Activated CD4-positive, alpha-beta T cell treated with anti-CD3 and anti-CD28 coated beads for 48 hours (primary cell): ENCODE results near the gene CYP39A1.

Experiments used
- DNase-seq: peaks from one replicate; pipeline ENCODE4 v3.0.0-alpha.2; 2020

The CYP39A1 gene, protein sequence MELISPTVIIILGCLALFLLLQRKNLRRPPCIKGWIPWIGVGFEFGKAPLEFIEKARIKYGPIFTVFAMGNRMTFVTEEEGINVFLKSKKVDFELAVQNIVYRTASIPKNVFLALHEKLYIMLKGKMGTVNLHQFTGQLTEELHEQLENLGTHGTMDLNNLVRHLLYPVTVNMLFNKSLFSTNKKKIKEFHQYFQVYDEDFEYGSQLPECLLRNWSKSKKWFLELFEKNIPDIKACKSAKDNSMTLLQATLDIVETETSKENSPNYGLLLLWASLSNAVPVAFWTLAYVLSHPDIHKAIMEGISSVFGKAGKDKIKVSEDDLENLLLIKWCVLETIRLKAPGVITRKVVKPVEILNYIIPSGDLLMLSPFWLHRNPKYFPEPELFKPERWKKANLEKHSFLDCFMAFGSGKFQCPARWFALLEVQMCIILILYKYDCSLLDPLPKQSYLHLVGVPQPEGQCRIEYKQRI

DNA sequence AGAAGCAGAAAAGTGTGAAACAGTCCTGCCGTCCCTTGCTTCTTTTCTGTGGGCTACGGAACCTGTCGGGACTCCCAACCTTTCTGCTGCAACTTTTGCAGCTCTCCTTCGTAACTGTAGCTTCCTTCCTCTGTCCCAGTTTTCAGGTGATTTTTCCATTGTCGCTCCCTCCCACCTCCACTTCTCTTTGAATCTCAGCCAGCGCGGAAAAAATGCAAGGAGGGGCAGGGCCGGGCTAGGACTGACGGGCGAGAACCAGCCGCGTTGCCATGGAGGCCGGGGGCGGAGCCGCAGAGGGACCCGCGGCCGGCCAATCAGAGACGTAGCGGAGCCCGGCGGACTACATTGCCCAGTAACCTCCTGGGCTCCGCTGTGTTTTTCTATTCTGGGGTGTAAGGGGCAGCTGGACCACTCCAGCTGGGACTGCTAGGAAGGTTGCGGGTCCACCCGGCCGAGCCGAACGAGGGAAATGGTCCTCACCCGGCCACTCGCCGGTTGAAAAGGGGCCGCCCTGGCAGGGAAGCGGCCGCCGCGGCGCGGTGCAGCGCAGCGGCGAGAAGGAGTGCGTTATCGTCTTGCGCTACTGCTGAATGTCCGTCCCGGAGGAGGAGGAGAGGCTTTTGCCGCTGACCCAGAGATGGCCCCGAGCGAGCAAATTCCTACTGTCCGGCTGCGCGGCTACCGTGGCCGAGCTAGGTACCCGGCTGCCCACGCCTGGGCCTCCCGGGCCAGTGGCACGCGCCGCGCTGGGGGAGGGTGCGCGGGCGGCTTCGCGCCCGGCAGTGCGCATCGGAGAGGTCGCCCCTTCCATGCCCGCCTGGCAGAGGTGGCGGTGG is at the start of gene CYP39A1, which contains the start of gene SLC25A27:
Gene CYP39A1 (minus strand): TSS at position 216 of the 836 bp plus-strand sequence. CDS start 236 bp downstream, outside the sequence.
Gene SLC25A27 (plus strand): TSS at position 373 of the 836 bp plus-strand sequence. CDS start 218 bp downstream, at position 591.
- DNase-seq, result peak; percentile 89

DNA sequence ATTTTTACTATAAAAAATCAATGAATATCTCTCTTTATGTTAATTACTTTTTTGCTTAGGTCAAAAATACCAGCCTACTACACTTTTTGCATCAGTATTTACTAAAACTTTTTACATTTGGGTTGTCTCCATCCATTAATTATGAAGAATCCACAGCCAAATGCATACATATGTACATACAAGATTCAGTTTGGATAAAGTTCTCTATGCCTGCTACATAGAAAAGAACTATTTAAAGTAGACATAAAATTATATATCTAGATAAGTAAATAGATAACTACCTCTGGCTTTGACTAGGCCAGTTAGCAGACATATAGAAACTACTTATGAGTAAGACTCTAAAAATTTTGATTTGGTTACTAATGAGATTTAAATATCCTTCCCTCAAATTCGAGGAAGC is 47.4 kb upstream of the CYP39A1 start:
- no peak for DNase-seq

DNA sequence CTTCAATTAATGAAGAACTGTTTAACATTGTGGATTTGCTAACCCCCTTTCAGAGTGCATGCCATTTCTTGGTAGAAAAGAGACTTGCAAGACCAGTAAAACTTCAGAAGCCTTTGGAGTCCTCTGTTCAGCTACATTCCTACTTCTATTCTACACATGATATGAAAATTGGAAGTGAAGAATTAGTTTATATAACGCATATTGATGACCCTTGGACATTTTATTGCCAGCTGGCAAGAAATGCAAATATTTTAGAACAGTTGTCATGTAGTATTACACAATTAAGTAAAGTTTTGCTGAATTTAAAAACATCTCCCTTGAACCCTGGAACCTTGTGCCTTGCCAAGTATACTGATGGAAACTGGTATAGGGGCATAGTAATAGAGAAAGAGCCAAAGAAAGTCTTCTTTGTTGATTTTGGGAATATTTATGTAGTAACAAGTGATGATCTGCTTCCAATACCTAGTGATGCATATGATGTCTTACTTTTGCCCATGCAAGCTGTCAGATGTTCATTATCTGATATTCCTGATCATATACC is 38.4 kb upstream of the CYP39A1 start:
- DNase-seq, result no peak

DNA sequence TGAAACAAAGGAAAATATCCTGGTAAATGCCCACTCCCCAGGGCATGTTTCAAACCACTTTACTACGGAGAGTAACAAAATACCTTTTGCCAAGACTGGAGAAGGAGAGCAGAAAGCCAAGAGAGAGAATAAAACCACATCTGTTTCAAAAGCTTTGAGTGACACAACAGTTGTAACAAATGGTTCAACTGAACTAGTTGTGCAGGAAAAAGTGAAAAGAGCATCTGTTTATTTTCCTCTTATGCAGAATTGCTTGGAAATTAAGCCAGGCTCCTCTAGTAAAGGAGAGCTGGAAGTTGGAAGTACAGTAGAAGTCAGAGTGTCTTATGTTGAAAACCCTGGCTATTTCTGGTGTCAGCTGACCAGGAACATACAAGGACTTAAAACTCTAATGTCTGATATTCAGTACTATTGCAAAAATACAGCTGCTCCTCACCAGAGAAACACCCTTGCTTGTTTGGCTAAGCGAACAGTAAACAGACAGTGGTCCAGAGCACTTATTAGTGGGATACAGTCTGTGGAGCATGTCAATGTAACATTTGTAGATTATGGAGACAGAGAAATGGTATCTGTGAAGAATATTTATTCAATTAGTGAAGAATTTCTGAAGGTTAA is 37.6 kb upstream of the CYP39A1 start:
- no peak for DNase-seq

DNA sequence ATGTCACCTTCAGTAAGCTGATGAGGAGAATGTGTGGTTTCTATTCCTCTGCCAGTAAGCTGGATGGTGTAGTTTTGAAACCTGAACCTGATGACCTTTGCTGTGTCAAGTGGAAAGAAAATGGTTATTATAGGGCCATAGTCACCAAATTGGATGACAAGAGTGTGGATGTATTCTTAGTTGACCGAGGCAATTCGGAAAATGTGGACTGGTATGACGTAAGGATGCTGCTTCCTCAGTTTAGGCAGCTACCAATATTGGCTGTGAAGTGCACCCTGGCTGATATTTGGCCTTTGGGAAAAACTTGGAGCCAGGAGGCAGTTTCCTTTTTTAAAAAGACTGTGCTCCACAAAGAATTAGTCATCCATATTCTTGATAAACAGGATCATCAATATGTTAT is 37.0 kb upstream of the CYP39A1 start:
- DNase-seq, result no peak

DNA sequence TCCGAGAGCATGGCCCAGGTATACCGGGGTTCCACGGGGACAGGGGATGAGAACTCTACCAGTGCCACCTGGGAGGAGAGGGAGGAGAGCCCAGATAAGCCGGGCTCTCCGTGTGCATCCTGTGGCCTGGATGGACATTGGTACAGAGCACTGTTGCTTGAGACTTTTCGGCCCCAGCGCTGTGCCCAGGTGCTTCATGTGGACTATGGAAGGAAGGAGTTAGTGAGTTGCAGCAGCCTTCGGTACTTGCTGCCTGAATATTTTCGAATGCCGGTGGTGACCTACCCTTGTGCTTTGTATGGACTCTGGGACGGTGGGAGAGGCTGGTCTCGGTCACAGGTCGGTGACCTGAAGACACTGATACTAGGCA is 36.3 kb upstream of the CYP39A1 start:
- no peak for DNase-seq

DNA sequence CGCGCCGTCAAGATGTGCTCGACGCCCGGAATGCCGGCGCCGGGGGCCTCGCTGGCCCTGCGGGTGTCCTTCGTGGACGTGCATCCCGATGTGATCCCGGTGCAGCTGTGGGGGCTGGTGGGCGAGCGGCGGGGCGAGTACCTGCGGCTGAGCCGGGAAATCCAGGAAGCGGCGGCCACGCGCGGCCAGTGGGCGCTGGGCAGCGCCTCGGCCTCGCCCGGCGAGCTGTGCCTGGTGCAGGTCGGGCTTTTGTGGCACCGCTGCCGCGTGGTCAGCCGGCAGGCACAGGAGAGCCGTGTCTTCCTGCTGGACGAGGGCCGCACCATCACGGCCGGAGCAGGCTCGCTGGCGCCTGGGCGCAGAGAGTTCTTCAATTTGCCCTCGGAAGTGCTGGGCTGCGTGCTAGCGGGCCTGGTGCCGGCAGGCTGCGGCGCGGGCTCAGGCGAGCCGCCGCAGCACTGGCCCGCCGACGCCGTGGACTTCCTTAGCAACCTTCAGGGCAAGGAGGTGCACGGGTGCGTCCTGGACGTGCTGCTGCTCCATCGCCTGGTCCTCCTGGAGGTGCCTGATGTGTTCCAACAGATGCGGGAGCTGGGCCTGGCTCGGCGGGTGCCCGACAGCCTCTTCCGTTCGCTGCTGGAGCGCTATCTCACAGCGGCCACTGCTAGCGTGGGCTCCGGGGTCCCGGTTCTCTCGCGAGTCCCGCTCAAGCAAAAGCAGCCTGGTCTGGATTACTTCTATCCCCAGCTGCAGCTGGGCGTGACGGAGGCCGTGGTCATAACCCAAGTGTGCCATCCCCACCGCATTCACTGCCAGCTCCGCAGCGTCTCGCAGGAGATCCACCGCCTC is 35.7 kb upstream of the CYP39A1 start:
- DNase-seq, result no peak

DNA sequence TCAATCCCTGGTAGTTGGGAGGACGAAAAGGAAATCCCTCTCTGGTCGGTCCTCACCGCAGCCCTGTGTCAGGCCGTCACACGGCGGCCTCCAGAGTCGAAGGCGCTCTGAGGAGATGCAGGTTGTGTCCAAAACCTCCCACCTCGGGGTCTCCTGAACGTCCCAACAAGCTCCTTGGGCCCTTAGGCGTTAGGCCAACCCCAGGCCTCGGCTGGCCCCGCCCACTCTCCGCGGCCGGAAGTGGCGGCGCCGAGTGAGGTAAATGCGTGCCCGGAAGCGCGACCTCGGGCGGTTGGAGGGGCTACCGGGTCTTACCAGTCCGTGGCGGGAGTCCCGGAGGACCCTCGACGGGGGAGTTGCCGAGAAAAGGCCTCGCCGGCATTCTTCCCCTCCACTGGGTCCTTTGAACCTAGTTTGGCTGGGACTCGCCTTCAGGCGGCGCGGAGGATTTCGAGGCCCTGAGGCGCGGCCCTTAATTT is 35.0 kb upstream of the CYP39A1 start, which contains the start of gene TDRD6:
Gene TDRD6 (plus strand): TSS at position 267 of the 479 bp plus-strand sequence. CDS start 244 bp downstream, outside the sequence.
- no peak for DNase-seq

DNA sequence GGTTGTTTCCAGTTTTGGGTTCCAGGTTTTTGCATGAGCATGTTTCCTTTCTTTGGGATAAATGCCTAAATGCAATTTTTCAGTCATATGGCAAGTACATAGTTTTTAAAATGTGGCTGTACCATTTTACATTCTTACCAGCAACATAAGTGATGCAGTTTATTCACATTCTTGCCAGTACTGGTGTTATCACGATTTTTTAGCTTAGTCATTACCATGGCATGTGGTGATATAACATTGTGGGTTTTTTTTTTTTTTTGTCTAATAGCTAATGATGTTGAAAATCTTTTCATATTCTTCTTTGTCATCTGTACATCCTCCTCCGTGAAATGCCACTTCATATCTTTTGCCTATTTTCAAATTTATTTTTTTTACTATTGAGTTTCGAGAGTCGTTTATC is 32.2 kb upstream of the CYP39A1 start:
- no peak for DNase-seq

DNA sequence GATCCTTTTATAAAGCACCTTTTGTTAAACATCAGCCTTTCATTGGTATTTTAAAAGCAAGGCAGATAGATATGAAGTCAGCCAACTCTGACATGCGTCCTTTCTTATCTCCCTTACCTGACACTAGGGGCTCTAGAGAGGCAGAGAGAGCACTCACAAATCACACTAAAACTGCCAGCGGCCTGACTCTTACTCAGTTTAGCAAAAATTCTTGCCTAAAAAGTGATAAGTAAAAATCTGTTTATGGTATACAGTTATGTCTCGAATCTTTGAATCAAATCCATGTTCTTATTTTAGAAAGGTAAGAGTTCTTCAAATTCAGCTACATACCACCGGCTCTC is 24.7 kb upstream of the CYP39A1 start:
- DNase-seq, result no peak

DNA sequence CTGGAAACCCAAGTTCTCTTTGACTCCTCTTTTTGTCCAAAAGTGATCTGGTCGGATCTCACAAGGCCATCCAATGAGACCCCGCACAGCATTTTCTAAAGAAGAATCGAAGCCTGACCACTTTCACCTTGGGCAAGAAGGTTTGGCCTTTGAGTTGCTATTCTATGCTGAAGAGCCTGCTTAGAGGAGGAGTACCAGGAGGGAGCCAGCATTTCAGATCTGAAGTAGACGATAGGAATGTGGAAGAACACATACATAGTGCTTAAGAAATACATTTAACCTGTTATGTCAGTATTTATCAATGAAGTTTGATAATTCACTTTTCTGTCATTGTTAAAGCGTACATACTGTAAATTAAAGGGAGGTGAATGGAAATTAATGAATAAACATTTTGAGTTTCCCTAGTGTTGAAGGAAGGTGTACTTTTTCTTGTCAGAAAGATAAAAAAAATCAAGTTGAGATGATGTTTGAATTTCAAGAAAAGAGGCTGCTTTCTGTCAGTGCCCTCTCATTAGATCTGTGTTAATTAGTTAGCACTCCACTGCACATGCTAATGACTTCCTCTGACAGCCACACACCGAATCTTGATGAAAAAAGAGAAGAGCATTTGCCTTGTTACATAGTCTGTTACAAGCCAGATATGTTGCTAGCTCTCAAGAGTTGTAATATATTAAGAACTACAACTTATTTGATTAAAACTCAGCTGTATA is 24.1 kb upstream of the CYP39A1 start:
- no peak for DNase-seq

DNA sequence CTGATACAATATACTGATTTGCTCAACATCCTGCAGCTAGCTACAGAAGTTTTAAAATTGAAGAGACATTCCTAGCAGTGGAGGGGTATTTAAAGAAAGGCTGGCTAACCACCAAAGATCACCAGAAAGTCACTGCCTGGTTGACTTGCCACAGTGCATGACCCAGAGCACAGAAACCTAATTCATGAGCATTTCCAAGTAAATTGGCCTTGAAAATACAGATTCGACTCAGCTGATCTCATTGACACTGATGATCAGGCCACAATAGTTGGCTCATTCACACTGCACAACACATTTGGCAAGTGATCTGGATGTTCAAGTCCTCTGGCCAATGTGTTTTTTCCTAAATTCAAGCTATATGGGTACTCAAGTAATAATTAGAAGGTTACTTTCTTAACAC is 21.8 kb upstream of the CYP39A1 start:
- no peak for DNase-seq

DNA sequence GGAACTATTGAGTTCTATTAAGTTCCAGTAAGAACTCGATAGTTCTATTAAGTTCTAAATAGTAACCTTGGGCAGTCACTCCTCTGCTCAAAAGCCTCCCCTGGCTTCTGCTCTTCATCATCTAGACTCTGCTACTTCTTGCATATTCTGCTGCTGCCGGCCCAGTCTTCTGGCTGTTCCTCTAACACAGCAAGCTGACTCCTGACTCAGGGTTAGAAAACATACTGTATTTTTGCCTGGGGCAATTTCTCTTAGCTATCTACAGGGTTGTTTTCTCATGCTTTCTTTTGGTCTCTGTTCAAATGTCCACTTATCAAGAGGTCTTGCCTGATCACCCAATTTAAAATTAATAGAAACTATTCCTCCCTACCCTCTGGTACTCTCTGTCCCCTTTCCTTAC is 14.8 kb upstream of the CYP39A1 start:
- no peak for DNase-seq

DNA sequence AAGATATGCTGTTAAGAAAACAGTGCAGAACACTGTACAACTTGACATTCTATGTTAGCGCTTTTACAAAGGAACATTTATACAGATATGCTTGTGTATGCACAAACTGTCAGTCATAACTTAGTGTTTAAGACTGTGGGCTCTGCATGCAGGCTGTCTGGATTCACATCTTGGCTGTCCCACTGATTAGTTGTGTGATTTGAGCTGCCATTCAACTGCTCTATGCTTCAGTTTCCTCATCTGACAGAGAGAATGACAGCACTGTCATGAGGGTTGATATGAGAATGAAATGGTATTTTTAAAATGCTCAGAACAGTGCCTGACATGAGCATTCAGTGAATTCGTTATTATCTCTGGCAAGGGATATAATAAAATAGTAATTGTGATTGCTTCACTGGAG is 8.9 kb upstream of the CYP39A1 start:
- DNase-seq, result no peak

DNA sequence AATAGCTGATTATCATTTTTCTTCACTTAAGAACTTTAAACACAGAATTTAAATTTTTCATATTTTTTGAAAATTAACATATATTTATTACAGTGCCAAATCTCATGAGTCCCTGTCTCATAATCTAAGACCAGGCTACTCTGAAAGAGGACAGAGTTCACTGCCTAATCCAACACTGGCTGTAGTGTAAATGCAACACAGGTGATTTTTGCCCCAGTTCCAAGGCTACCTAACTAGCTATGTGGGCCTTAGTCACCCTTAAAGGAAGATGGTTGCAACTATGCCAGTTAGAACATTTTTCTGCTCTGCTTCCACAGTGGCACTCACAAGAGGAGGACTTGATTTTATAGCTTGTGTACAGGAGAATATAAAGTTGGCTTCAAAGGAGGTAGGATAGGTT is 5.0 kb upstream of the CYP39A1 start:
- DNase-seq, result no peak

DNA sequence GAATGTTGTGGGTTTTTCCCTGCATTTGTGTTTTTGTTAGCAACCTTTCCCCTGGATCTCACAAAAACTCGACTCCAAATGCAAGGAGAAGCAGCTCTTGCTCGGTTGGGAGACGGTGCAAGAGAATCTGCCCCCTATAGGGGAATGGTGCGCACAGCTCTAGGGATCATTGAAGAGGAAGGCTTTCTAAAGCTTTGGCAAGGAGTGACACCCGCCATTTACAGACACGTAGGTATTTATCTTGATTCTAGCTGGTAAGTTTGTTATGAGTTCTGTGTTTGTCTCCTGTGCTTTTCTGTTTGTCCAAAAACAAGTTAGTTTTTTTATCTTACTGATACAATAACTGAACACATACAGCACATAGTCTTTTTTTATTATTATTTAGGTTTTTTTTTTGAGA is 3.2 kb upstream of the CYP39A1 start:
- DNase-seq, result peak; percentile 8

DNA sequence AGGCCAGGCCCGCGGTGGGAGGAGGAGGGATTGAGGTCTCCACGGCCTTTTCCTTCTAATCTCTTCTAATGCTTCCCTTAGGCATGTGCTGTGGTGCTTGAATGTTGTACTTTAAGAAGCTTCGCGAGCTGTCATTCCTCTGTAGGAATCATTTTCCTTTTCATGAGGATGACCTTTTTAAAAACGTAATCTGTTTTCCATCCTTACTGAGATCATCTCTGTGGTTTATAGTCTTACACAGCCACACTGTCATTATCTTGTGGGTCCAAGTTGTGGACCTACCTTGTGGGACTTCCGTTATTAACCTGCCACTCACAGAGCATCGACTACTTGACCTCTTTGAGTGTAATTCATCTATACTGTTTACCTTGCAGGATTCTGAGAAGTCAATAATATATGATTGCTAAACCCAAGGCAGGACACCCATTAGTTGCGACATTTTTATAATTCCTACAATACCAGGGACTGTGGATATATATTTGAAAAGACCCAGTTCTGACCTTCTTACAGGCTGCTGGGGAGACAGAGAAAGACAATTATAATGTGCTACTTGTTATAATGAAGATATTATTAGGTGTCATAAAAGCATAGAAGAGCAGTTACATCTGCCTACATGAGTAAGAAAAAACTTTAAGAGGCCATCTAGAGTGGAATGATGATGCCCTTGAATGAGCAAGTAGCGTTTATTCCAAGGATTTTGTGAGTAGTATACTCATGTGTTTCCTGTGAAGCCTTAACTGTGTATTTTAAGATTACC is 999 bp upstream of the CYP39A1 start:
- DNase-seq, result no peak

DNA sequence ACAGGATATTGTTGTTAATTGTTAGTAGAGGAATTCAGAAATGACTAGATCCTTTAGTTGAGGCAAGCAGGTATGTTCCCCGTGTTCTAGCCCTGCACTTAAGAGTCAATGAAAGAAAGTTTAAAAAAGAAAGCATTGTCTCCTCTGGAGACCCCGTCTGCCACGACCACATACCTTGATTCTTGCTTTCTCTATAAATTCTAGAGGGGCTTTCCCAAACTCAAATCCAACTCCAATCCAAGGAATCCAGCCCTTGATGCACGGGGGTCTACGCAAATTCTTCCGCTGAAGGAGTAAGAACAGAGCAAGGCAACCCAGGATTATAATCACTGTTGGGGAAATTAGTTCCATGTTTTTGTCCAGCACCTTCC is 401 bp downstream of the CYP39A1 start:
- no peak for DNase-seq

DNA sequence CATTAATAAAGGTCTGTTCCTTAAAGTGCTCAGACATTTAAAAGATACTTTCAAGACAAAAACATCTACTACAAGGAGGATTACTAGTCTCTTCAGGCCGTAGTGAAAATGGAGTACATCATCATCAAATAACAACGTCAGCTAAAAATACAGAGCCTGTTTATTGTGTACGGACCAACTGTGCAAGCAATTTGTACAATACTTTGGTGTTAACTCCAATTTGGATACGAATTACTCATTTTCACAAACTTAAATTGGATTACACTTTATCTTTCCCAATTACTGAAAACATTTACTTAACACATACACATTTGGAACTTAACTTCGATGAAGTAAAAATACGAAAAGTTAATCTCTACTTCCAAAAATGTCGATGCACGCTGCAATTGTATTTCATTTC is 802 bp downstream of the CYP39A1 start:
- DNase-seq, result no peak

DNA sequence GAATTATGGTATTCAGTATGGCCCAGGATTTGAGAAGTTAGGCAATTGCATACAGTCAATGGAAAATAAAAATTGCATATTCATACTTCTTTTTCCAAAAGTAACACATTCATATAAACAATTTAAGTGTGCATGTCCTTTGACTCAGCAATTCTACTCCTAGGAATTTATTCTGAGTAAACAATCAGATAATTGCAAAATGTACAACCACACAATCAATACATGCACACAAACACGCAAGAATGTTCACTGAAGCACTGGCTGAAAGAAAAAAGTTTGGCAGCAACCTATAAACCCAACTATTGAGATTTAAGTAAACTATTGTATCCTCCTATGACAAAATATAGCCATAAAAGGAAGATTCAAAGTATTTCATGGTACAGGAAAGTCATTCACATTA is 1.6 kb downstream of the CYP39A1 start:
- no peak for DNase-seq
